Measurements from ENCODE around the gene CCKAR. TPM values are rescaled to one million over a fixed set of nuclear protein-coding genes. Genes with fewer than 3 reads are reported as not detected.

CCKAR gene
- polyA plus RNA-seq, 3 donors: not detected

- Histone ChIP-seq H3K27ac (ENCODE audit: low read depth in 1 of 2, low read length in 2 of 2) (no peak overlapping the region), H2AFZ (ENCODE audit: insufficient read depth, low read depth, low read length, poor library complexity, severe bottlenecking) (no peak overlapping the region), H3K79me2 (ENCODE audit: insufficient read depth, low read length) (no peaks in the 10 kb centered on the region), H3K9ac (ENCODE audit: insufficient read depth, low read length, poor library complexity, severe bottlenecking) (no peak overlapping the region), H3K4me3 (replicated peaks in 1 of 3; ENCODE audit: low read depth in 2 of 3, low read length in 3 of 3) (no peak overlapping the region), H3K36me3 (replicated peaks in 1 of 2; ENCODE audit: control insufficient read depth in 1 of 2, insufficient read depth in 2 of 2, low read length in 2 of 2) (peaks cover 75 to 99% of the 10 kb centered on the region in 2 donors), H3K9me3 (replicated peaks in 1 of 2; ENCODE audit: control insufficient read depth in 1 of 2, insufficient read depth in 1 of 2, low read length in 2 of 2) (no peaks in the 10 kb centered on the region), H3K4me2 (replicated peaks; ENCODE audit: extremely low read depth, low read length, poor library complexity, severe bottlenecking) (no peak overlapping the region), H3K4me1 (ENCODE audit: control insufficient read depth in 1 of 2, insufficient read depth in 2 of 2, low read length in 2 of 2) (no peaks in the 10 kb centered on the region), H4K20me1 (ENCODE audit: insufficient read depth, low read length) (peaks cover 11% of the 10 kb centered on the region), H3K27me3 (ENCODE audit: control insufficient read depth in 2 of 2, insufficient read depth in 2 of 2, low read length in 2 of 2) (no peaks in the 10 kb centered on the region)
- intact Hi-C loops (cut with micrococcal nuclease): no loop called here
- Mint-ChIP-seq H3K9me3 (no peaks in the 10 kb centered on the region), H3K27ac (no peak overlapping the region), H3K4me3 (no peak overlapping the region), H3K4me1 (peaks cover 1% of the 10 kb centered on the region), H3K36me3 (peaks cover 83 to 87% of the 10 kb centered on the region in 2 donors), H3K27me3 (ENCODE audit: low read depth in 3 of 3) (peaks cover 0 to 1% (median 0%) of the 10 kb centered on the region in 3 donors)
- no peak for TF ChIP-seq CTCF (IDR thresholded peaks at IDR 0.05)
- WGBS (ENCODE audit: insufficient coverage): no CpG with 5 or more reads among the region's 5 CpGs
- DNase-seq: no peak
These were observed 57.9 kb downstream of the CCKAR start for GRCh38 chr4:26432419-26432818.

GRCh38 chr4:26431461-26432180 is 58.7 kb downstream of the CCKAR start:
- no peak overlapping the region for H3K4me3 Mint-ChIP-seq
- WGBS (ENCODE audit: insufficient coverage): no CpG with 5 or more reads among the region's 2 CpGs

More at GRCh38 chr4:26431461-26432180, 58.7 kb downstream of the CCKAR start:
- H3K27me3 ChIP-seq (ENCODE audit: control insufficient read depth in 2 of 2, insufficient read depth in 2 of 2, low read length in 2 of 2): no peaks in the 10 kb centered on the region
- Mint-ChIP-seq H3K27me3 (ENCODE audit: low read depth in 3 of 3) (peaks cover 0 to 1% (median 0%) of the 10 kb centered on the region in 3 donors), H3K36me3 (peaks cover 84 to 87% of the 10 kb centered on the region in 2 donors), H3K9me3 (no peaks in the 10 kb centered on the region), H3K27ac (peak overlapping the region in 1 of 7 donors; percentile 44), H3K4me1 (peaks cover 1% of the 10 kb centered on the region)
- H3K27ac ChIP-seq (ENCODE audit: low read depth in 1 of 2, low read length in 2 of 2): no peak overlapping the region
- H3K4me3 ChIP-seq (replicated peaks in 1 of 3; ENCODE audit: low read depth in 2 of 3, low read length in 3 of 3): no peak overlapping the region
- H3K9ac ChIP-seq (ENCODE audit: insufficient read depth, low read length, poor library complexity, severe bottlenecking): no peak overlapping the region
- H3K36me3 ChIP-seq (replicated peaks in 1 of 2; ENCODE audit: control insufficient read depth in 1 of 2, insufficient read depth in 2 of 2, low read length in 2 of 2): peaks cover 79 to 99% of the 10 kb centered on the region in 2 donors
- intact Hi-C loops (cut with micrococcal nuclease): no loop called here
- no peaks in the 10 kb centered on the region for H3K4me1 ChIP-seq (ENCODE audit: control insufficient read depth in 1 of 2, insufficient read depth in 2 of 2, low read length in 2 of 2)
- peaks cover 11% of the 10 kb centered on the region for H4K20me1 ChIP-seq (ENCODE audit: insufficient read depth, low read length)
- no peak for TF ChIP-seq CTCF (IDR thresholded peaks at IDR 0.05)
- no peaks in the 10 kb centered on the region for H3K9me3 ChIP-seq (replicated peaks in 1 of 2; ENCODE audit: control insufficient read depth in 1 of 2, insufficient read depth in 1 of 2, low read length in 2 of 2)
- no peak overlapping the region for H3K4me2 ChIP-seq (replicated peaks; ENCODE audit: extremely low read depth, low read length, poor library complexity, severe bottlenecking)
- H3K79me2 ChIP-seq (ENCODE audit: insufficient read depth, low read length): no peaks in the 10 kb centered on the region
- DNase-seq: no peak
- no peak overlapping the region for H2AFZ ChIP-seq (ENCODE audit: insufficient read depth, low read depth, low read length, poor library complexity, severe bottlenecking)

Other genes starting within 250 kb of the CCKAR start
- gene RBPJ, start 169.5 kb downstream of the CCKAR start, polyA plus RNA-seq: 100 to 1,000 TPM in 2 of 3 donors, 10 to 100 TPM in 1; 75.3 to 177 (median 128) TPM
- under 1 TPM; 0.19 to 0.84 (median 0.33) TPM for gene TBC1D19, start 93.6 kb upstream of the CCKAR start, polyA plus RNA-seq

All from CD14-positive monocyte (primary cell).